Trophoblast cell (in vitro differentiated cells and primary cell): Measurements from ENCODE around the gene FRAS1.

Experiments used
- DNase-seq, 2 donors: peaks; one replicate each; pipeline ENCODE4 v3.0.0-alpha.2; 2016
- H2AFZ ChIP-seq: 2 replicates; pipeline ENCODE4 v1.6.1; 2013; ENCODE audit warnings: low read length, moderate library complexity, mild to moderate bottlenecking; ENCODE audit not compliant: insufficient read depth, poor library complexity
- H2AK5ac ChIP-seq: 2 replicates; pipeline ENCODE4 v1.6.1; 2013; ENCODE audit warnings: mild to moderate bottlenecking, low read length
- H2BK120ac ChIP-seq: 2 replicates; pipeline ENCODE4 v1.6.1; 2013; ENCODE audit warnings: low read length, mild to moderate bottlenecking, moderate library complexity; ENCODE audit not compliant: insufficient read depth, poor library complexity
- H2BK12ac ChIP-seq: 2 replicates; pipeline ENCODE4 v1.6.1; 2013; ENCODE audit warnings: mild to moderate bottlenecking, low read length, moderate library complexity
- H2BK5ac ChIP-seq: 2 replicates; pipeline ENCODE4 v1.6.1; 2013; ENCODE audit warnings: low read length, low read depth, moderate library complexity, mild to moderate bottlenecking; ENCODE audit not compliant: poor library complexity
- H3K14ac ChIP-seq: 2 replicates; pipeline ENCODE4 v1.6.1; 2013; ENCODE audit warnings: mild to moderate bottlenecking, low read length
- H3K18ac ChIP-seq: 2 replicates; pipeline ENCODE4 v1.6.1; 2013; ENCODE audit warnings: mild to moderate bottlenecking, low read length
- H3K23ac ChIP-seq: 2 replicates; pipeline ENCODE4 v1.6.1; 2013; ENCODE audit warnings: low read length
- H3K27ac ChIP-seq: 2 replicates; pipeline ENCODE4 v1.5.1; 2013; ENCODE audit warnings: low read depth, mild to moderate bottlenecking, inconsistent platforms, low read length, moderate library complexity
- H3K27me3 ChIP-seq: 2 replicates; pipeline ENCODE4 v1.6.1; 2013; ENCODE audit warnings: inconsistent platforms, mild to moderate bottlenecking, low read length, moderate library complexity; ENCODE audit not compliant: insufficient read depth
- H3K36me3 ChIP-seq, 2 experiments: 1 replicate in 1 of 2; 2 replicates in 1 of 2; pipeline ENCODE4 v1.6.1; 2013; ENCODE audit warnings: low read length in 2 of 2, mild to moderate bottlenecking in 2 of 2, moderate library complexity in 1 of 2; ENCODE audit not compliant: insufficient read depth in 2 of 2, control insufficient read depth in 1 of 2
- H3K4ac ChIP-seq: 2 replicates; pipeline ENCODE4 v1.6.1; 2013; ENCODE audit warnings: low read depth, mild to moderate bottlenecking, low read length, moderate library complexity
- H3K4me1 ChIP-seq, 2 experiments: 1 replicate in 1 of 2; 2 replicates in 1 of 2; pipeline ENCODE4 v1.6.1; 2013; ENCODE audit warnings: low read length in 2 of 2, mild to moderate bottlenecking in 2 of 2, moderate library complexity in 1 of 2; ENCODE audit not compliant: insufficient read depth in 2 of 2, control insufficient read depth in 1 of 2
- H3K4me2 ChIP-seq: 2 replicates; pipeline ENCODE4 v1.6.1; 2013; ENCODE audit warnings: inconsistent platforms, mild to moderate bottlenecking, low read length, moderate library complexity
- H3K4me3 ChIP-seq: 2 replicates; pipeline ENCODE4 v1.5.1; 2013; ENCODE audit warnings: mild to moderate bottlenecking, low read depth, low read length, inconsistent platforms
- H3K79me1 ChIP-seq: one replicate; pipeline ENCODE4 v1.6.1; 2013; ENCODE audit warnings: low read length
- H3K79me2 ChIP-seq: 2 replicates; pipeline ENCODE4 v1.6.1; 2013; ENCODE audit warnings: low read length, mild to moderate bottlenecking; ENCODE audit not compliant: control insufficient read depth, insufficient read depth, poor library complexity
- H3K9ac ChIP-seq: 2 replicates; pipeline ENCODE4 v1.6.1; 2013; ENCODE audit warnings: mild to moderate bottlenecking, low read length
- H3K9me3 ChIP-seq: 2 replicates; pipeline ENCODE4 v1.6.1; 2013; ENCODE audit warnings: low read depth, mild to moderate bottlenecking, control low read depth, inconsistent platforms, low read length; ENCODE audit not compliant: insufficient read depth
- H4K12ac ChIP-seq: 2 replicates; pipeline ENCODE4 v1.6.1; 2013; ENCODE audit warnings: low read depth, mild to moderate bottlenecking, low read length, moderate library complexity
- H4K8ac ChIP-seq: 2 replicates; pipeline ENCODE4 v1.6.1; 2013; ENCODE audit warnings: low read depth, mild to moderate bottlenecking, low read length, moderate library complexity
- H4K91ac ChIP-seq: one replicate; pipeline ENCODE4 v1.6.1; 2013; ENCODE audit warnings: low read depth, mild to moderate bottlenecking, low read length, moderate library complexity
- whole genome bisulfite sequencing: extraction: QIAGEN DNeasy Blood & Tissue Kit; methylation state at CpG from one replicate; pipeline ENCODE4 v1.1.7; 2013; ENCODE audit warnings: missing lambda C conversion rate; ENCODE audit not compliant: insufficient read length, insufficient coverage; ENCODE audit errors: extremely low coverage; 5-methylcytosine and 5-hydroxymethylcytosine counted together

FRAS1 gene

GRCh38 chr4:78137532-78137931 lies 80.4 kb downstream of the FRAS1 start:
- H3K4ac ChIP-seq, result no peak overlapping the region
- no peaks in the 10 kb centered on the region for H3K9me3 ChIP-seq
- no peak overlapping the region for H3K14ac ChIP-seq
- H2BK12ac ChIP-seq, result no peak overlapping the region
- no peak for DNase-seq
- no peak overlapping the region for H3K9ac ChIP-seq
- H3K27ac ChIP-seq, result no peak overlapping the region
- H4K91ac ChIP-seq, result no peak overlapping the region
- no peak overlapping the region for H4K12ac ChIP-seq
- H3K36me3 ChIP-seq, result no peaks in the 10 kb centered on the region
- H2BK5ac ChIP-seq, result no peak overlapping the region
- no peaks in the 10 kb centered on the region for H3K27me3 ChIP-seq
- no peaks in the 10 kb centered on the region for H3K79me1 ChIP-seq
- no peak overlapping the region for H4K8ac ChIP-seq
- no peak overlapping the region for H3K4me3 ChIP-seq
- no peak overlapping the region for H3K4me2 ChIP-seq
- no peak overlapping the region for H3K18ac ChIP-seq
- H2AFZ ChIP-seq, result no peak overlapping the region
- no CpG with 5 or more reads among the region's 1 CpG for WGBS
- no peak overlapping the region for H3K23ac ChIP-seq
- H2AK5ac ChIP-seq, result no peak overlapping the region
- no peak overlapping the region for H2BK120ac ChIP-seq
- H3K79me2 ChIP-seq, result no peaks in the 10 kb centered on the region
- H3K4me1 ChIP-seq, result peaks cover 0 to 3% of the 10 kb centered on the region in 2 experiments

GRCh38 chr4:78138252-78138651 lies 81.1 kb downstream of the FRAS1 start:
- no CpG with 5 or more reads among the region's 3 CpGs for WGBS
- no peak overlapping the region for H4K12ac ChIP-seq
- H3K9me3 ChIP-seq, result no peaks in the 10 kb centered on the region
- H3K4me2 ChIP-seq, result no peak overlapping the region
- no peaks in the 10 kb centered on the region for H3K27me3 ChIP-seq
- no peak overlapping the region for H2AFZ ChIP-seq
- H3K36me3 ChIP-seq, result no peaks in the 10 kb centered on the region
- DNase-seq, result no peak
- H3K4me3 ChIP-seq, result no peak overlapping the region
- H3K23ac ChIP-seq, result no peak overlapping the region
- H3K4ac ChIP-seq, result no peak overlapping the region
- H3K4me1 ChIP-seq, result peaks cover 0 to 3% of the 10 kb centered on the region in 2 experiments
- H3K79me2 ChIP-seq, result no peaks in the 10 kb centered on the region
- H2BK12ac ChIP-seq, result no peak overlapping the region
- no peak overlapping the region for H2AK5ac ChIP-seq
- no peak overlapping the region for H2BK5ac ChIP-seq
- no peak overlapping the region for H2BK120ac ChIP-seq
- H3K27ac ChIP-seq, result no peak overlapping the region
- no peak overlapping the region for H3K9ac ChIP-seq
- no peaks in the 10 kb centered on the region for H3K79me1 ChIP-seq
- H3K14ac ChIP-seq, result no peak overlapping the region
- no peak overlapping the region for H3K18ac ChIP-seq
- no peak overlapping the region for H4K8ac ChIP-seq
- no peak overlapping the region for H4K91ac ChIP-seq

GRCh38 chr4:78143634-78144033 lies 86.5 kb downstream of the FRAS1 start:
- Histone ChIP-seq H4K12ac (no peak overlapping the region), H3K36me3 (no peaks in the 10 kb centered on the region), H2BK12ac (no peak overlapping the region), H2BK5ac (no peak overlapping the region), H3K27ac (no peak overlapping the region), H3K14ac (no peak overlapping the region), H3K27me3 (no peaks in the 10 kb centered on the region), H2AFZ (no peak overlapping the region), H3K18ac (no peak overlapping the region), H3K4me3 (no peak overlapping the region), H4K91ac (no peak overlapping the region), H3K4ac (no peak overlapping the region), H3K79me1 (no peaks in the 10 kb centered on the region), H3K79me2 (no peaks in the 10 kb centered on the region), H2BK120ac (no peak overlapping the region), H2AK5ac (no peak overlapping the region), H3K23ac (no peak overlapping the region), H4K8ac (no peak overlapping the region), H3K4me2 (no peak overlapping the region), H3K4me1 (no peaks in the 10 kb centered on the region), H3K9ac (no peak overlapping the region), H3K9me3 (no peaks in the 10 kb centered on the region)
- no peak for DNase-seq
- WGBS, result no CpG with 5 or more reads among the region's 2 CpGs

- Histone ChIP-seq H3K9ac (no peak overlapping the region), H3K79me1 (peaks cover 3% of the 10 kb centered on the region), H3K4ac (no peak overlapping the region), H4K91ac (no peak overlapping the region), H2AFZ (no peak overlapping the region), H3K9me3 (no peaks in the 10 kb centered on the region), H3K79me2 (no peaks in the 10 kb centered on the region), H2BK120ac (no peak overlapping the region), H3K27me3 (no peaks in the 10 kb centered on the region), H3K18ac (no peak overlapping the region), H3K14ac (no peak overlapping the region), H2BK5ac (no peak overlapping the region), H3K4me1 (peaks cover 5 to 6% of the 10 kb centered on the region in 2 experiments), H4K8ac (no peak overlapping the region), H3K23ac (no peak overlapping the region), H4K12ac (no peak overlapping the region), H3K27ac (no peak overlapping the region), H3K36me3 (no peaks in the 10 kb centered on the region), H3K4me3 (no peak overlapping the region), H3K4me2 (no peak overlapping the region), H2AK5ac (no peak overlapping the region), H2BK12ac (no peak overlapping the region)
- no CpG with 5 or more reads among the region's 4 CpGs for WGBS
- no peak for DNase-seq
These were observed 87.9 kb downstream of the FRAS1 start for GRCh38 chr4:78145008-78145407.
